SKM-1 (cell line): Measurements from ENCODE around the gene HS6ST1.

Experiments used
- DNase-seq: peaks from one replicate; lab custom pipeline; 2025; ENCODE audit not compliant: unreplicated experiment; lab: John Stamatoyannopoulos, UW

HS6ST1 gene

GRCh38 chr2:128250229-128251025, 68.2 kb downstream of the HS6ST1 start:
- DNase-seq = no peak

GRCh38 chr2:128249555-128249954, 69.1 kb downstream of the HS6ST1 start:
- DNase-seq = no peak

GRCh38 chr2:128245813-128246212, 72.9 kb downstream of the HS6ST1 start:
- DNase-seq = no peak

- DNase-seq = no peak
These were observed 76.8 kb downstream of the HS6ST1 start for GRCh38 chr2:128241896-128242295.

GRCh38 chr2:128237911-128238697, 80.6 kb downstream of the HS6ST1 start:
- no peak for DNase-seq

GRCh38 chr2:128237081-128237534, 81.6 kb downstream of the HS6ST1 start:
- no peak for DNase-seq

GRCh38 chr2:128236491-128237035, 82.1 kb downstream of the HS6ST1 start:
- DNase-seq = no peak

- DNase-seq = no peak
These were observed 83.1 kb downstream of the HS6ST1 start for GRCh38 chr2:128235581-128235980.

- no peak for DNase-seq
These were observed 84.1 kb downstream of the HS6ST1 start for GRCh38 chr2:128234613-128235012.

- DNase-seq = no peak
These were observed 84.8 kb downstream of the HS6ST1 start for GRCh38 chr2:128233790-128234395.

- peak; percentile 76 for DNase-seq
These were observed 85.5 kb downstream of the HS6ST1 start for GRCh38 chr2:128232965-128233789.

- no peak for DNase-seq
These were observed 89.8 kb downstream of the HS6ST1 start for GRCh38 chr2:128228894-128229293.

GRCh38 chr2:128227862-128228261, 90.8 kb downstream of the HS6ST1 start:
- DNase-seq = no peak

GRCh38 chr2:128219891-128220290, 98.8 kb downstream of the HS6ST1 start:
- DNase-seq = no peak

- DNase-seq = peak; percentile 28
These were observed 101.0 kb downstream of the HS6ST1 start for GRCh38 chr2:128217671-128218070.

GRCh38 chr2:128215897-128216642, 102.6 kb downstream of the HS6ST1 start:
- DNase-seq = no peak
